ENCODE measurements around the gene WSB1. TPM values are rescaled to one million over a fixed set of nuclear protein-coding genes. Genes with fewer than 3 reads are reported as not detected.

Gene WSB1
- total and polyA plus RNA-seq, 10 of the 15 experiments (the other 5 are each of a cell fraction or from before 2014, with no cell fraction given): 26.6 to 458 (median 101) TPM

DNA sequence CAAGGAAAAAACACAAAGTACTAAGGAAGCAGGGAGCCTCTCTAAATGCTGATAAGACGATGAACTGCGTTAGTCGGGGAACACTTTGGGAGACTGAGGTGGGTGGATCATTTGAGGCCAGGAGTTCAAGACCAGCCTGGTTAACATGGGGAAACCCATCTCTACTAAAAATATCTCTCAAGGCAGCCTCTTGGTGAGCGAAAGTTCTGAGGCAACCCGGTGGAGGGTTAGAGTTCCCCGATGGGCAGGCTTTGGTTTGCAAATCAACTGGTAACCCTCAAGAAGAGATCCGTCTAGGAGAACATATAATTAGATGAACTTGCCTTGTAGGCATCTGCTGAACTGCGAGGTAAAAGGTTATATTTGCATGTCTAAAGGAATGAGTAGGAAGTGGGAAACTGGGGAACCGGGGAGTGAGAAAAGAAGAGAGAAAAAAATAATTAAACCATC is 44.6 kb downstream of the WSB1 start (continued):
- TF ChIP-seq, protein P1, sequence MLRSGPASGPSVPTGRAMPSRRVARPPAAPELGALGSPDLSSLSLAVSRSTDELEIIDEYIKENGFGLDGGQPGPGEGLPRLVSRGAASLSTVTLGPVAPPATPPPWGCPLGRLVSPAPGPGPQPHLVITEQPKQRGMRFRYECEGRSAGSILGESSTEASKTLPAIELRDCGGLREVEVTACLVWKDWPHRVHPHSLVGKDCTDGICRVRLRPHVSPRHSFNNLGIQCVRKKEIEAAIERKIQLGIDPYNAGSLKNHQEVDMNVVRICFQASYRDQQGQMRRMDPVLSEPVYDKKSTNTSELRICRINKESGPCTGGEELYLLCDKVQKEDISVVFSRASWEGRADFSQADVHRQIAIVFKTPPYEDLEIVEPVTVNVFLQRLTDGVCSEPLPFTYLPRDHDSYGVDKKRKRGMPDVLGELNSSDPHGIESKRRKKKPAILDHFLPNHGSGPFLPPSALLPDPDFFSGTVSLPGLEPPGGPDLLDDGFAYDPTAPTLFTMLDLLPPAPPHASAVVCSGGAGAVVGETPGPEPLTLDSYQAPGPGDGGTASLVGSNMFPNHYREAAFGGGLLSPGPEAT (IDR thresholded peaks at IDR 0.05; ENCODE audit: low read depth): peak; percentile 59; the same call in 1 of the 2 replicates
- TF ChIP-seq CBFB (IDR thresholded peaks at IDR 0.05; ENCODE audit: low read depth) (no peak), CREB1 (IDR thresholded peaks at IDR 0.05; ENCODE audit: low read depth) (peak; percentile 23; the same call in 1 of the 2 replicates), TBL1XR1 (IDR thresholded peaks at IDR 0.05; ENCODE audit: low read depth, low read length) (peak; percentile 81), EED (IDR thresholded peaks at IDR 0.05; ENCODE audit: low read depth) (peak; percentile 13; the same call in 1 of the 2 replicates), IKZF1 (conservative IDR thresholded peaks at IDR 0.05) (peak; percentile 57; the same call in 1 of the 2 replicates), NFIC (IDR thresholded peaks at IDR 0.05; ENCODE audit: low read depth, low read length) (peak; percentile 70), POU2F2 (IDR thresholded peaks at IDR 0.05; ENCODE audit: borderline replicate concordance, low read depth, low read length) (peak; percentile 55; the same call in 1 of the 3 replicates), ZNF217 (IDR thresholded peaks at IDR 0.05) (0 out of 2 replicates have a peak, but pooled peaks have one; percentile 51), RB1 (IDR thresholded peaks at IDR 0.05; ENCODE audit: borderline replicate concordance) (no peak)
- TF ChIP-seq, protein P2, sequence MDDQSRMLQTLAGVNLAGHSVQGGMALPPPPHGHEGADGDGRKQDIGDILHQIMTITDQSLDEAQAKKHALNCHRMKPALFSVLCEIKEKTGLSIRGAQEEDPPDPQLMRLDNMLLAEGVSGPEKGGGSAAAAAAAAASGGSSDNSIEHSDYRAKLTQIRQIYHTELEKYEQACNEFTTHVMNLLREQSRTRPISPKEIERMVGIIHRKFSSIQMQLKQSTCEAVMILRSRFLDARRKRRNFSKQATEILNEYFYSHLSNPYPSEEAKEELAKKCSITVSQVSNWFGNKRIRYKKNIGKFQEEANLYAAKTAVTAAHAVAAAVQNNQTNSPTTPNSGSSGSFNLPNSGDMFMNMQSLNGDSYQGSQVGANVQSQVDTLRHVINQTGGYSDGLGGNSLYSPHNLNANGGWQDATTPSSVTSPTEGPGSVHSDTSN (IDR thresholded peaks at IDR 0.05; ENCODE audit: insufficient replicate concordance, low read depth, low read length): no peak
- TF ChIP-seq, protein P3, sequence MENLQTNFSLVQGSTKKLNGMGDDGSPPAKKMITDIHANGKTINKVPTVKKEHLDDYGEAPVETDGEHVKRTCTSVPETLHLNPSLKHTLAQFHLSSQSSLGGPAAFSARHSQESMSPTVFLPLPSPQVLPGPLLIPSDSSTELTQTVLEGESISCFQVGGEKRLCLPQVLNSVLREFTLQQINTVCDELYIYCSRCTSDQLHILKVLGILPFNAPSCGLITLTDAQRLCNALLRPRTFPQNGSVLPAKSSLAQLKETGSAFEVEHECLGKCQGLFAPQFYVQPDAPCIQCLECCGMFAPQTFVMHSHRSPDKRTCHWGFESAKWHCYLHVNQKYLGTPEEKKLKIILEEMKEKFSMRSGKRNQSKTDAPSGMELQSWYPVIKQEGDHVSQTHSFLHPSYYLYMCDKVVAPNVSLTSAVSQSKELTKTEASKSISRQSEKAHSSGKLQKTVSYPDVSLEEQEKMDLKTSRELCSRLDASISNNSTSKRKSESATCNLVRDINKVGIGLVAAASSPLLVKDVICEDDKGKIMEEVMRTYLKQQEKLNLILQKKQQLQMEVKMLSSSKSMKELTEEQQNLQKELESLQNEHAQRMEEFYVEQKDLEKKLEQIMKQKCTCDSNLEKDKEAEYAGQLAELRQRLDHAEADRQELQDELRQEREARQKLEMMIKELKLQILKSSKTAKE (IDR thresholded peaks at IDR 0.05; ENCODE audit: low read depth, poor library complexity, severe bottlenecking): peak; percentile 59

All from GM12878 (cell line).